Mesenchymal stem cell (in vitro differentiated cells and primary cell): ENCODE results near the gene CRIP2.
A peak's percentile ranks its signal among the peaks of the same experiment; 100 is the strongest.

ENCODE experiments used
- DNase-seq: peaks from one replicate; pipeline ENCODE4 v3.0.0-alpha.2; 2013
- H2AFZ ChIP-seq: one replicate; pipeline ENCODE4 v1.6.1; 2013; ENCODE audit warnings: low read depth, mild to moderate bottlenecking, control low read depth, inconsistent platforms, low read length, moderate library complexity
- H2AK5ac ChIP-seq: 2 replicates; pipeline ENCODE4 v1.6.1; 2013; ENCODE audit warnings: low read length, moderate library complexity, mild to moderate bottlenecking, inconsistent platforms; ENCODE audit not compliant: severe bottlenecking
- H2BK120ac ChIP-seq: one replicate; pipeline ENCODE4 v1.6.1; 2013; ENCODE audit warnings: low read depth, mild to moderate bottlenecking, inconsistent platforms, low read length, moderate library complexity
- H2BK12ac ChIP-seq, 2 experiments: one replicate each; pipeline ENCODE4 v1.6.1; 2013; ENCODE audit warnings: inconsistent platforms in 2 of 2, low read length in 2 of 2, mild to moderate bottlenecking in 2 of 2, moderate library complexity in 2 of 2, control low read depth in 1 of 2
- H2BK15ac ChIP-seq: one replicate; pipeline ENCODE4 v1.6.1; 2013; ENCODE audit warnings: mild to moderate bottlenecking, low read depth, inconsistent platforms; ENCODE audit not compliant: poor library complexity, severe bottlenecking
- H2BK5ac ChIP-seq: 2 replicates; pipeline ENCODE4 v1.6.1; 2013; ENCODE audit warnings: low read depth, mild to moderate bottlenecking, low read length, control low read depth, inconsistent platforms; ENCODE audit not compliant: poor library complexity, severe bottlenecking
- H3K14ac ChIP-seq, 2 experiments: one replicate each; pipeline ENCODE4 v1.6.1; 2013; ENCODE audit warnings: inconsistent platforms in 2 of 2, low read length in 2 of 2, control low read depth in 1 of 2, mild to moderate bottlenecking in 1 of 2, moderate library complexity in 1 of 2
- H3K18ac ChIP-seq, 2 experiments: one replicate each; pipeline ENCODE4 v1.6.1; 2013; ENCODE audit warnings: inconsistent platforms in 2 of 2, low read length in 2 of 2, control low read depth in 1 of 2, low read depth in 1 of 2, mild to moderate bottlenecking in 1 of 2
- H3K23ac ChIP-seq, 2 experiments: one replicate each; pipeline ENCODE4 v1.6.1; 2013; ENCODE audit warnings: inconsistent platforms in 2 of 2, low read length in 2 of 2, mild to moderate bottlenecking in 2 of 2, moderate library complexity in 2 of 2, control low read depth in 1 of 2
- H3K27ac ChIP-seq: 2 replicates; pipeline ENCODE4 v1.5.1; 2013; ENCODE audit warnings: mild to moderate bottlenecking, moderate library complexity, low read length, control low read depth, inconsistent platforms; ENCODE audit not compliant: poor library complexity, severe bottlenecking
- H3K27me3 ChIP-seq, 2 experiments: 2 replicates each; pipeline versions ENCODE4 v1.6.1 to v1.7.0; 2013; ENCODE audit warnings: low read length in 2 of 2, mild to moderate bottlenecking in 2 of 2, moderate library complexity in 2 of 2, control low read depth in 1 of 2, inconsistent platforms in 1 of 2; ENCODE audit not compliant: control insufficient read depth in 1 of 2, insufficient read depth in 1 of 2
- H3K36me3 ChIP-seq, 2 experiments: 2 replicates each; pipeline versions ENCODE4 v1.6.1 to v1.7.0; 2013; ENCODE audit warnings: low read length in 2 of 2, control low read depth in 1 of 2, inconsistent platforms in 1 of 2, low read depth in 1 of 2, mild to moderate bottlenecking in 1 of 2; ENCODE audit not compliant: insufficient read depth in 2 of 2, control insufficient read depth in 1 of 2
- H3K4ac ChIP-seq, 2 experiments: one replicate each; pipeline ENCODE4 v1.6.1; 2013; ENCODE audit warnings: inconsistent platforms in 2 of 2, low read length in 2 of 2, mild to moderate bottlenecking in 2 of 2, moderate library complexity in 2 of 2, control low read depth in 1 of 2, low read depth in 1 of 2
- H3K4me1 ChIP-seq: 2 replicates; pipeline ENCODE4 v1.6.1; 2013; ENCODE audit warnings: low read depth, low read length, control low read depth; ENCODE audit not compliant: control insufficient read depth, insufficient read depth
- H3K4me2 ChIP-seq: 2 replicates; pipeline ENCODE4 v1.6.1; 2013; ENCODE audit warnings: low read length, mild to moderate bottlenecking, inconsistent platforms; ENCODE audit not compliant: poor library complexity, severe bottlenecking
- H3K4me3 ChIP-seq, 2 experiments: 2 replicates each; pipeline versions ENCODE4 v1.5.1 to v1.7.0; 2013; ENCODE audit warnings: low read length in 2 of 2, mild to moderate bottlenecking in 2 of 2, control low read depth in 1 of 2, low read depth in 1 of 2; ENCODE audit not compliant: insufficient read depth in 1 of 2
- H3K79me1 ChIP-seq: replicated peaks from 2 replicates; pipeline ENCODE4 v1.6.1; 2013; ENCODE audit warnings: mild to moderate bottlenecking, control low read depth, low read length, inconsistent platforms; ENCODE audit not compliant: poor library complexity, severe bottlenecking
- H3K9ac ChIP-seq: 2 replicates; pipeline ENCODE4 v1.7.0; 2013; ENCODE audit warnings: mild to moderate bottlenecking, low read length, moderate library complexity
- H3K9me3 ChIP-seq: 2 replicates; pipeline ENCODE4 v1.7.0; 2013; ENCODE audit warnings: mild to moderate bottlenecking, low read length; ENCODE audit not compliant: control insufficient read depth
- H4K8ac ChIP-seq: one replicate; pipeline ENCODE4 v1.6.1; 2013; ENCODE audit warnings: inconsistent platforms, mild to moderate bottlenecking, low read length, moderate library complexity
- H4K91ac ChIP-seq: one replicate; pipeline ENCODE4 v1.6.1; 2013; ENCODE audit warnings: mild to moderate bottlenecking, low read length, inconsistent platforms
- WGBS: methylation state at CpG from one replicate; pipeline ENCODE4 v1.1.7; 2013; ENCODE audit warnings: mixed read lengths; 5-methylcytosine and 5-hydroxymethylcytosine counted together

The CRIP2 gene

GRCh38 chr14:105480199-105480746, 5.7 kb downstream of the CRIP2 start:
- H3K36me3 ChIP-seq: peaks cover 0 to 2% of the 10 kb centered on the region in 2 experiments
- no peak overlapping the region for H3K27ac ChIP-seq
- peak overlapping the region in 1 of 2 experiments; percentile 18 for H2BK12ac ChIP-seq
- H2BK120ac ChIP-seq: no peak overlapping the region
- H3K9me3 ChIP-seq: no peaks in the 10 kb centered on the region
- H2BK5ac ChIP-seq: no peak overlapping the region
- peak overlapping the region; percentile 5 for H4K8ac ChIP-seq
- no peak for DNase-seq
- no peak overlapping the region for H3K4ac ChIP-seq
- H3K4me3 ChIP-seq: no peak overlapping the region
- H3K18ac ChIP-seq: no peak overlapping the region
- no peak overlapping the region for H2AFZ ChIP-seq
- no peak overlapping the region for H3K14ac ChIP-seq
- H2BK15ac ChIP-seq: peak overlapping the region; percentile 35
- H3K27me3 ChIP-seq: peaks cover 16 to 22% of the 10 kb centered on the region in 2 experiments
- 74% methylated on average over 15 of the region's 15 CpGs for WGBS
- peak overlapping the region; percentile 97 for H3K9ac ChIP-seq
- peaks cover 73% of the 10 kb centered on the region for H3K4me1 ChIP-seq
- H3K79me1 ChIP-seq: no peaks in the 10 kb centered on the region
- H3K4me2 ChIP-seq: peak overlapping the region; percentile 21
- no peak overlapping the region for H3K23ac ChIP-seq
- peak overlapping the region; percentile 60 for H4K91ac ChIP-seq
- H2AK5ac ChIP-seq: peak overlapping the region; percentile 21

DNA sequence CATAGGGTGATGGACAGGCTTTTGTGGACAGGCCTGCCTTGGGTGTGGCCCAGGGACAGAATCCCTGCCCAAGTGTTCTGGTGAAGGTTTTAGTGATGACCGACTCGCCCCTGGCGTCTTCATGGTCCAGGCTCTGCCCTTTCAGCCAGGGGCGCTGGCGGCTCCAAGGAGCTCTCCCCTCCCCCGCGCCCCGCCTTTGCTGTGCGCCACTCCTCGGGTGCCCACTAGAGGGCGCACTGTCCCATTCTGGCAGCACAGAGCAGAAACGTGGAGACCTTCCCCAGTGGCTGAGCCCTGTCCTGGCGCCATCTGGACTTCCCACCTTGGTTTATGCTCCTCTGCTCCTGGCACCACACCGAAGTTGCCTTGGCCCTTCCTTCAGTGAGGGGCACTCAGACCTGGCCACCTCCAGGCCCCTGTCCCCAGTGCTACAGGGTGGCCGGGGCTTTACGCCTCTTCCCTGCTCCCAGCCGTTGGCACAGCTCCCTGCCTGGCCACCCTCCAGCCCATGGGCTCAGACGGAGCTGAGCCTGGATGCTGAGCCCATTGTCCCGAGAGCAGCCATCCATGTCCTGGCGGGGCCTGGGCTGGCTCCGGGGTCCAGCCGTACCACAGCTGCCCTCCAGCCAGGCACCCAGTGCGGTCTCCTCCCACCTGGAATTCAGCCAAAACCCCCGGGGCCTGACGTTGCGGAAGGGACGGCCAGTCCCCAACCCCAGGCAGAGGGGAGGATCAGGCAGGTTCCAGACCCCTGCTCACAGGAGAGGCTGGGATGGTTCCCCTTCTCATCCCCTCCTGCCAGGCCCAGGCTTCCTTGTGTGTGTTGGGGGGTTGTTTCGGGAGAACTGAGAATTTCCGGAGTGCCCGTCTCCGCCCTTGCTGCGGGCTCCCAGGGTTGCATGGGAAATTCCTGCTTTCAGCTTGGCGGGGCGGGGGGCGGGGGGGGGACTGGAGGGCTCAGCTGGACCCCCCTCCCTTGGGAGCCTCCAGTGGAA, 6.5 kb downstream of the CRIP2 start:
- Histone ChIP-seq H3K27me3 (peaks cover 19 to 20% of the 10 kb centered on the region in 2 experiments), H3K9ac (peak overlapping the region; percentile 97), H3K9me3 (no peaks in the 10 kb centered on the region), H3K4me1 (peaks cover 70% of the 10 kb centered on the region), H3K4me3 (peak overlapping the region in 1 of 2 experiments; percentile 79), H2BK120ac (peak overlapping the region; percentile 39), H2BK5ac (peak overlapping the region; percentile 59), H3K18ac (peak overlapping the region; percentile 71 to 95), H3K4ac (peak overlapping the region; percentile 27 to 96), H2AFZ (no peak overlapping the region), H3K14ac (peak overlapping the region in 1 of 2 experiments; percentile 12), H3K27ac (peak overlapping the region; percentile 57), H3K79me1 (no peaks in the 10 kb centered on the region), H4K91ac (peak overlapping the region; percentile 85), H3K36me3 (no peaks in the 10 kb centered on the region), H4K8ac (peak overlapping the region; percentile 54), H2AK5ac (peak overlapping the region; percentile 21), H3K4me2 (peak overlapping the region; percentile 37), H3K23ac (no peak overlapping the region), H2BK12ac (peak overlapping the region; percentile 23 to 96), H2BK15ac (peak overlapping the region; percentile 95)
- 30% methylated on average over 32 of the region's 35 CpGs for WGBS
- DNase-seq: peak; percentile 92

DNA sequence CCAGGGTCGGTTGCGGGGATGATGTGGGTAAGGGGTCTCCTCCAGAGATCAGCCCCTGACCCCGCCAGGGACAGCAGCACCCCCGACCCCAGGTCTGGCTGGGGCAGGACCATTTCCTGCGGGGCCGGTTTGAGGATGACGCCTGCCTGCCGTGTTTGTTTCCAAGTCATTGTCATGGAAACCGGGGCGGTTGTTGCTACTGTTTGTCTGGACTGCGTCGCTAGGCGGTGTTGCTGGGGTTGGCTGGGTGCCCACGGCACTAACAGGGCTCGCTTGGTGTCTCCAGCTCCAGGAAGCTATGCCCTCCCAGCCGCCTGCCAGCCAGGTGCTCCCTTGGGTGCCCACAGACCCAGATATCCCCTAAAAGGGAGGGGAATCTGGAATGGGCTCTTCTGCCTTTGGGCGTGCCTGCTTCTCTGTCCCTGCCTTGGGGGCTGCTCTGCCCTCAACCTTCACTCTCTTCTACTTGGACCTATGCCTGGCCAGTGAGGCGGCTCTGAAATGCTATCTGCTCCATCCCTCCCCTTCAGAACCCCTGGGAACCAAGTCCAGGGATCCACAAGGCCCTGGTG, 7.4 kb downstream of the CRIP2 start:
- Histone ChIP-seq H3K23ac (no peak overlapping the region), H3K4me2 (peak overlapping the region; percentile 15), H3K27me3 (peaks cover 20 to 25% of the 10 kb centered on the region in 2 experiments), H3K27ac (peak overlapping the region; percentile 14), H2BK12ac (peak overlapping the region; percentile 75 to 88), H3K14ac (peak overlapping the region in 1 of 2 experiments; percentile 13), H3K4ac (peak overlapping the region; percentile 73 to 93), H3K9ac (peak overlapping the region; percentile 97), H3K36me3 (no peaks in the 10 kb centered on the region), H3K79me1 (no peaks in the 10 kb centered on the region), H2AK5ac (no peak overlapping the region), H3K9me3 (no peaks in the 10 kb centered on the region), H2BK5ac (no peak overlapping the region), H3K4me1 (peaks cover 62% of the 10 kb centered on the region), H2AFZ (no peak overlapping the region), H2BK15ac (peak overlapping the region; percentile 75), H3K4me3 (peak overlapping the region in 1 of 2 experiments; percentile 62), H4K91ac (peak overlapping the region; percentile 87), H3K18ac (peak overlapping the region; percentile 67 to 89), H2BK120ac (peak overlapping the region; percentile 95), H4K8ac (peak overlapping the region; percentile 88)
- 7% methylated on average over 18 of the region's 18 CpGs for WGBS
- peak; percentile 99 for DNase-seq
